HepG2 (cell line): Measurements from ENCODE around the gene LDLRAD4. TPM values are rescaled to one million over a fixed set of nuclear protein-coding genes. Genes with fewer than 3 reads are reported as not detected.

Experiments
- ATAC-seq: fragments of 200-7000 bp; cut with Tn5 transposase; 3 replicates; pipeline ENCODE4 v1.9.1; 2020; ENCODE audit warnings: mild to moderate bottlenecking, moderate library complexity
- BruUV-seq: library from RNA; stranded (reverse); fragments of 400-500 nt; replicated peaks from 2 replicates; lab custom pipeline; 2021; lab: Mats Ljungman, UMichigan
- CTCF ChIA-PET: fragments of 300-600 bp; formaldehyde crosslinking; extraction: SDS; loops from one replicate; lab custom pipeline; 2021; ENCODE audit warnings: low total read pairs, inconsistent platforms, low intra/inter-chr PET ratio; lab: Yijun Ruan, JAX
- POLR2A ChIA-PET: fragments of 350-600 bp; sonication (Branson Sonifier 250); formaldehyde crosslinking; loops from one replicate; lab custom pipeline; 2020; ENCODE audit warnings: antibody characterized with exemption, inconsistent platforms; lab: Yijun Ruan, JAX
- DNase-seq: peaks from one replicate; pipeline ENCODE4 v3.0.0-alpha.2; 2015; ENCODE audit warnings: low spot score
- FAIRE-seq: peaks from 3 replicates; lab custom pipeline; 2011; peaks lifted over from hg19 to GRCh38; lab: Jason Lieb, UNC
- H2AFZ ChIP-seq: one replicate; pipeline ENCODE4 v1.6.1; 2011; ENCODE audit warnings: low read length, inconsistent platforms
- H3K27ac ChIP-seq: fragments of 300-600 bp; 3 replicates; pipeline ENCODE4 v1.8.0; 2011; ENCODE audit warnings: mixed run types, mild to moderate bottlenecking, mixed read lengths, low read length, inconsistent platforms; ENCODE audit not compliant: insufficient read depth; ENCODE audit errors: extremely low read length
- H3K27me3 ChIP-seq, 2 experiments: fragments of 200-600 bp in 1 of 2; 2 replicates in 1 of 2; 3 replicates in 1 of 2; pipeline versions ENCODE4 v1.6.0 to v1.8.0; 2011; ENCODE audit warnings: low read length in 2 of 2, mild to moderate bottlenecking in 2 of 2, moderate library complexity in 2 of 2, inconsistent platforms in 1 of 2; ENCODE audit not compliant: insufficient read depth in 2 of 2, control insufficient read depth in 1 of 2
- H3K36me3 ChIP-seq, 2 experiments: fragments of 200-600 bp in 1 of 2; replicated peaks in 1 of 2; 2 replicates in 1 of 2; 3 replicates in 1 of 2; pipeline versions ENCODE4 v1.5.1 to v1.8.0; 2011; ENCODE audit warnings: low read length in 2 of 2, inconsistent platforms in 1 of 2; ENCODE audit not compliant: insufficient read depth in 2 of 2, control insufficient read depth in 1 of 2
- H3K4me1 ChIP-seq: 2 replicates; pipeline ENCODE4 v1.5.1; 2012; ENCODE audit warnings: low read length, inconsistent platforms; ENCODE audit not compliant: insufficient read depth
- H3K4me2 ChIP-seq: 2 replicates; pipeline ENCODE4 v1.6.0; 2011; ENCODE audit warnings: low read depth, low read length, inconsistent platforms
- H3K4me3 ChIP-seq, 3 experiments: fragments of 200-600 bp in 1 of 3; sonication (generic), shearing (Covaris generic) in 1 of 3; replicated peaks in 1 of 3; 2 replicates each; pipeline ENCODE4 v1.5.1; 2011 to 2016; ENCODE audit warnings: low read length in 3 of 3, inconsistent platforms in 2 of 3, low read depth in 2 of 3, mild to moderate bottlenecking in 2 of 3, control low read depth in 1 of 3, mixed read lengths in 1 of 3; ENCODE audit not compliant: insufficient read depth in 1 of 3
- H3K79me2 ChIP-seq: one replicate; pipeline ENCODE4 v1.6.1; 2011; ENCODE audit warnings: low read length, inconsistent platforms; ENCODE audit not compliant: insufficient read depth
- H3K9ac ChIP-seq: 2 replicates; pipeline ENCODE4 v1.6.0; 2011; ENCODE audit warnings: mild to moderate bottlenecking, low read depth, low read length, inconsistent platforms; ENCODE audit not compliant: insufficient read depth
- H3K9me3 ChIP-seq: 2 replicates; pipeline ENCODE4 v1.5.1; 2012; ENCODE audit warnings: mild to moderate bottlenecking, low read length
- H4K20me1 ChIP-seq: 2 replicates; pipeline ENCODE4 v1.6.0; 2011; ENCODE audit warnings: inconsistent platforms, mild to moderate bottlenecking, low read length, moderate library complexity; ENCODE audit not compliant: insufficient read depth
- ARNTL ChIP-seq: sonication (generic); formaldehyde crosslinking; IDR thresholded peaks from 2 replicates; pipeline ENCODE4 v1.4.0; 2020; ENCODE audit warnings: mild to moderate bottlenecking, missing genetic modification reagents
- FUBP1 ChIP-seq: sonication (generic); formaldehyde crosslinking; IDR thresholded peaks from 2 replicates; pipeline ENCODE4 v1.5.1; 2020; ENCODE audit warnings: missing genetic modification reagents, mild to moderate bottlenecking, borderline replicate concordance
- IRF2 ChIP-seq: IDR thresholded peaks from 2 replicates; pipeline ENCODE4 v1.6.1; 2018; ENCODE audit warnings: missing genetic modification reagents, missing compliant biosample characterization
- LRRFIP1 ChIP-seq: sonication (generic); formaldehyde crosslinking; conservative IDR thresholded peaks from 2 replicates; pipeline ENCODE4 v1.4.0; 2020; ENCODE audit warnings: missing genetic modification reagents
- MED8 ChIP-seq: sonication (generic); formaldehyde crosslinking; IDR thresholded peaks from 2 replicates; pipeline ENCODE4 v1.8.1; 2023; ENCODE audit warnings: mild to moderate bottlenecking, missing genetic modification reagents; ENCODE audit not compliant: insufficient replicate concordance
- PAF1 ChIP-seq: IDR thresholded peaks from 2 replicates; pipeline ENCODE4 v1.6.1; 2016; ENCODE audit warnings: missing genetic modification reagents, missing compliant biosample characterization
- PHF5A ChIP-seq: IDR thresholded peaks from one replicate; pipeline ENCODE4 v1.6.1; 2018; ENCODE audit warnings: low read depth, missing genetic modification reagents; ENCODE audit not compliant: unreplicated experiment
- PHF8 ChIP-seq: sonication (generic); formaldehyde crosslinking; IDR thresholded peaks from 2 replicates; pipeline ENCODE4 v1.5.0; 2020; ENCODE audit warnings: missing genetic modification reagents
- RELA ChIP-seq: sonication (generic); formaldehyde crosslinking; IDR thresholded peaks from 2 replicates; pipeline ENCODE4 v1.4.0; 2020; ENCODE audit warnings: missing genetic modification reagents
- SMARCE1 ChIP-seq: fragments of 450-650 bp; IDR thresholded peaks from 2 replicates; pipeline ENCODE4 v1.6.1; 2017; ENCODE audit warnings: borderline replicate concordance
- ZFP37 ChIP-seq: sonication (generic); formaldehyde crosslinking; IDR thresholded peaks from 2 replicates; pipeline ENCODE4 v1.4.0; 2020; ENCODE audit warnings: missing genetic modification reagents, borderline replicate concordance
- ZNF747 ChIP-seq: sonication (generic); formaldehyde crosslinking; IDR thresholded peaks from 2 replicates; pipeline ENCODE4 v1.8.1; 2023; ENCODE audit warnings: missing genetic modification reagents, mild to moderate bottlenecking, borderline replicate concordance
- WGBS: methylation state at CpG from one replicate; pipeline ENCODE4 v1.1.6; 2017; ENCODE audit warnings: low lambda C conversion rate; 5-methylcytosine and 5-hydroxymethylcytosine counted together
- in situ Hi-C: cut with HindIII; loops from 2 replicates; pipeline ENCODE4 v1.10.0; 2017; ENCODE audit warnings: low pct_unique_long_range_greater_than_20kb; ENCODE audit not compliant: extremely low pct_ligation_motif_present
- intact Hi-C: fragments of 100-400 bp; cut with micrococcal nuclease; formaldehyde crosslinking; loops from one replicate; pipeline ENCODE4 v1.10.0; 2022; ENCODE audit not compliant: unreplicated experiment
- polyA plus RNA-seq, 8 experiments: library from polyadenylated mRNA; depleted of rRNA in 3 of 8; stranded (reverse) in 7 of 8; unstranded in 1 of 8; fragments of >200 nt; fragmentation: Illumina TruSeq in 4 of 8; extraction: Trizol in 4 of 8; gene quantifications; 2 replicates each; pipeline versions ENCODE4 v1.2.1 to v1.2.3, GENCODE V29; 2011 to 2016; ENCODE audit warnings: low read depth in 4 of 8, missing spikeins in 1 of 8, mixed read lengths in 1 of 8; ENCODE audit not compliant: insufficient read depth in 1 of 8
- total RNA-seq, 5 experiments: library from RNA; depleted of rRNA; stranded (reverse); fragments of >200 nt; fragmentation: Illumina TruSeq; extraction: Trizol; gene quantifications; 2 replicates each; pipeline ENCODE4 v1.2.3, GENCODE V29; 2016; ENCODE audit warnings: low read depth in 1 of 5

The LDLRAD4 gene
- total and polyA plus RNA-seq, 2 of the 13 experiments (the other 11 are each of a cell fraction or from before 2014, with no cell fraction given): 13.6 to 20.9 TPM

GRCh38 chr18:13457327-13457726 lies 238.8 kb downstream of the LDLRAD4 start:
- no peaks in the 10 kb centered on the region for H3K36me3 ChIP-seq
- FAIRE-seq: no peak
- no peak for DNase-seq
- H3K4me3 ChIP-seq: no peak overlapping the region
- ChIA-PET CTCF (no interaction called here), POLR2A (no interaction called here)
- no peaks in the 10 kb centered on the region for H3K27me3 ChIP-seq
- peaks cover 10% of the 10 kb centered on the region; the same call in 1 of the 2 replicates for H3K4me1 ChIP-seq
- in situ Hi-C loops: no loop called here
- no peaks in the 10 kb centered on the region for H3K9me3 ChIP-seq
- H3K9ac ChIP-seq: no peak overlapping the region
- H3K27ac ChIP-seq: no peak overlapping the region
- peaks cover 3% of the 10 kb centered on the region; the same call in 1 of the 2 replicates for H4K20me1 ChIP-seq
- no peaks in the 10 kb centered on the region for H3K79me2 ChIP-seq
- 93% methylated on average over 10 of the region's 10 CpGs for WGBS
- no TSS peak for BruUV-seq
- no peak for ATAC-seq
- no peak overlapping the region for H2AFZ ChIP-seq
- intact Hi-C loops: no loop called here
- no peak overlapping the region for H3K4me2 ChIP-seq
- TF ChIP-seq PHF8 (no peak), MED8 (CRISPR knock-in tag) (no peak), PAF1 (CRISPR knock-in tag) (no peak), FUBP1 (no peak), PHF5A (CRISPR knock-in tag) (no peak), SMARCE1 (no peak), RELA (CRISPR knock-in tag) (no peak), IRF2 (CRISPR knock-in tag) (no peak), ZFP37 (no peak), ARNTL (CRISPR knock-in tag) (no peak), LRRFIP1 (CRISPR knock-in tag) (no peak), ZNF747 (CRISPR knock-in tag) (no peak)
